Sigmoid colon (tissue), 7 donors: ENCODE results near the gene HOXA5. TPM values are rescaled to one million over a fixed set of nuclear protein-coding genes. Genes with fewer than 3 reads are reported as not detected.

Experiments
- DNase-seq: peaks from one replicate; pipeline ENCODE4 v3.0.0-alpha.2; 2019
- H3K27ac ChIP-seq, 4 donors: fragments of 200-600 bp; sonication (generic); one replicate each; pipeline ENCODE4 v1.5.1; 2016 to 2019; ENCODE audit warnings: mild to moderate bottlenecking in 1 of 4
- H3K27me3 ChIP-seq, 3 donors: fragments of 200-600 bp; sonication (generic); one replicate each; pipeline ENCODE4 v1.5.1; 2019; ENCODE audit warnings: mild to moderate bottlenecking in 1 of 3
- H3K36me3 ChIP-seq, 4 donors: fragments of 200-600 bp; sonication (generic); one replicate each; pipeline ENCODE4 v1.5.1; 2016 to 2019
- H3K4me1 ChIP-seq, 4 donors: fragments of 200-600 bp; sonication (generic); one replicate each; pipeline ENCODE4 v1.5.1; 2017 to 2019
- H3K4me3 ChIP-seq, 4 donors: fragments of 200-600 bp; sonication (generic); one replicate each; pipeline ENCODE4 v1.5.1; 2017 to 2019; ENCODE audit warnings: mild to moderate bottlenecking in 2 of 4, moderate library complexity in 1 of 4
- H3K9me3 ChIP-seq, 4 donors: fragments of 200-600 bp in 3 of 4; sonication (generic) in 3 of 4; one replicate each; pipeline versions ENCODE4 v1.5.1 to v1.6.1; 2013 to 2019
- EP300 ChIP-seq, 4 donors: sonication (generic); formaldehyde crosslinking; IDR thresholded peaks; one replicate each; pipeline ENCODE4 v1.6.1; 2017; ENCODE audit warnings: antibody characterized with exemption in 4 of 4
- POLR2A ChIP-seq, 2 donors: fragments of 450-650 bp; IDR thresholded peaks; one replicate each; pipeline ENCODE4 v1.6.1; 2016; ENCODE audit warnings: antibody characterized with exemption in 2 of 2, mild to moderate bottlenecking in 2 of 2, moderate library complexity in 2 of 2
- POLR2AphosphoS5 ChIP-seq, 4 donors: sonication (generic); formaldehyde crosslinking; IDR thresholded peaks; one replicate each; pipeline ENCODE4 v1.6.1; 2017; ENCODE audit warnings: antibody characterized with exemption in 4 of 4
- WGBS, 2 donors: extraction: QIAGEN DNeasy Blood & Tissue Kit; methylation state at CpG; one replicate each; pipeline ENCODE4 v1.1.7; 2013; 5-methylcytosine and 5-hydroxymethylcytosine counted together
- intact Hi-C: fragments of 100-400 bp; cut with DNase I; formaldehyde crosslinking; loops from one replicate; pipeline ENCODE4 v1.15.1; 2023
- polyA plus RNA-seq, 3 donors: library from polyadenylated mRNA; stranded (reverse); fragments of 200-250 nt; gene quantifications; one replicate each; pipeline ENCODE4 v1.2.3, GENCODE V29; 2013
- total RNA-seq, 4 donors: library from RNA; depleted of rRNA; stranded (reverse); fragments of >200 nt; gene quantifications; one replicate each; pipeline ENCODE4 v1.1.0, GENCODE V29; 2016
- TF ChIP-seq, protein P1 (sequence below), 4 experiments: fragments of 450-650 bp in 3 of 4; fragments of 200-600 bp in 1 of 4; IDR thresholded peaks; one replicate each; pipeline ENCODE4 v1.5.1; 2016 to 2019; ENCODE audit warnings: antibody characterized with exemption in 4 of 4, mild to moderate bottlenecking in 3 of 4, moderate library complexity in 2 of 4
- donor health status: healthy with polysubstance abuse.
- donor health status: Bipolar disorder and iron deficiency.
- donor health status: healthy.

HOXA5 gene
- total and polyA plus RNA-seq, 7 donors, result 3.2 to 14.3 (median 10.2) TPM

DNA sequence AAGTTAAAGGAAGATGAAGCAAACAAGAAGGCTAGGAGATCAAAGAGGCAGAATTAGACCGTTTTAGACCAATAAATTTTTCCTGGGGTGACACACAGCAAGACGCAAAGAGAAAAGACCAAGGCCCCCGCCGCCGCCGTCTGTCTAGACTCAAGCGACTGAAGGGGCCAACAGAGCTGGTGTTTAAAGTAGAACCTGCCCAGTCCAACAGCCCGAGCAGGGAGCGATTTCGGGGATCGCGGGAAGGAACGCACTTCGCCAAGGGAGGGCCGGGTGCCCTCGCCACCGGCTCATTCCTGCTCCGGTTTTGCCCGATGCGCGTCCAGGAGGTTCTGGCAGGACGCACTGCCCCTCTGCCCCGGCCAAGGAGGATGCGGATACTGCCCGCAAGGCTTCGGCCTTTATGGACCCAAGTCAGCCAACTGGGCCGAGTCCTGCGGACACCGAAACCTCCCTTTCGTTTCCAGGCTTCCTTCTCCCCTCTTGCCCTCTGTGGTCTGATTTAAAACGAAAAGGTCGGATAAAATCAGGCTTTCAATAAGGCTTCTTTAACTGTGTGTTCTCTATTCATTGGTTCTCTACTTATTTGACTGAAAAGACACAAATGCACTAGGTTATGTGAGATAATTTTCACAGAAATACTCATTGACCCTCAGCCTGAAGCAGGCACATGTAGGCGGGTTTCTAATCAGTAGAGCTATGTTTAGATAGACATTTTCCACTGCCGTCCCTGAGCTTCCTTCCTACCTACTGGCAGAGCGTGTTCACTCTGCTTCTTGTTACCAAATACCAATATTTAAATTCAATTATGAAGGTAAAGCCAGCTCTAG lies 15.2 kb upstream of the HOXA5 start:
- TF ChIP-seq, protein P1, sequence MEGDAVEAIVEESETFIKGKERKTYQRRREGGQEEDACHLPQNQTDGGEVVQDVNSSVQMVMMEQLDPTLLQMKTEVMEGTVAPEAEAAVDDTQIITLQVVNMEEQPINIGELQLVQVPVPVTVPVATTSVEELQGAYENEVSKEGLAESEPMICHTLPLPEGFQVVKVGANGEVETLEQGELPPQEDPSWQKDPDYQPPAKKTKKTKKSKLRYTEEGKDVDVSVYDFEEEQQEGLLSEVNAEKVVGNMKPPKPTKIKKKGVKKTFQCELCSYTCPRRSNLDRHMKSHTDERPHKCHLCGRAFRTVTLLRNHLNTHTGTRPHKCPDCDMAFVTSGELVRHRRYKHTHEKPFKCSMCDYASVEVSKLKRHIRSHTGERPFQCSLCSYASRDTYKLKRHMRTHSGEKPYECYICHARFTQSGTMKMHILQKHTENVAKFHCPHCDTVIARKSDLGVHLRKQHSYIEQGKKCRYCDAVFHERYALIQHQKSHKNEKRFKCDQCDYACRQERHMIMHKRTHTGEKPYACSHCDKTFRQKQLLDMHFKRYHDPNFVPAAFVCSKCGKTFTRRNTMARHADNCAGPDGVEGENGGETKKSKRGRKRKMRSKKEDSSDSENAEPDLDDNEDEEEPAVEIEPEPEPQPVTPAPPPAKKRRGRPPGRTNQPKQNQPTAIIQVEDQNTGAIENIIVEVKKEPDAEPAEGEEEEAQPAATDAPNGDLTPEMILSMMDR (IDR thresholded peaks at IDR 0.05), result no peak
- TF ChIP-seq POLR2A (IDR thresholded peaks at IDR 0.05), result no peak
- no peak for TF ChIP-seq EP300 (IDR thresholded peaks at IDR 0.05)
- TF ChIP-seq POLR2AphosphoS5 (IDR thresholded peaks at IDR 0.05), result no peak
- Histone ChIP-seq H3K27me3 (no peaks in the 10 kb centered on the region), H3K27ac (no peak overlapping the region), H3K36me3 (no peaks in the 10 kb centered on the region), H3K4me3 (no peak overlapping the region), H3K4me1 (peaks cover 0 to 58% (median 49%) of the 10 kb centered on the region in 4 donors), H3K9me3 (no peaks in the 10 kb centered on the region)
- intact Hi-C loops, result loop anchor here (5.0 kb wide), 2 partner anchors 301 to 1206 kb away; no protein-coding TSS in a partner anchor
- WGBS, 2 donors, result 11 to 35% methylated on average over 35 of the region's 35 CpGs
- peak; percentile 64 for DNase-seq

DNA sequence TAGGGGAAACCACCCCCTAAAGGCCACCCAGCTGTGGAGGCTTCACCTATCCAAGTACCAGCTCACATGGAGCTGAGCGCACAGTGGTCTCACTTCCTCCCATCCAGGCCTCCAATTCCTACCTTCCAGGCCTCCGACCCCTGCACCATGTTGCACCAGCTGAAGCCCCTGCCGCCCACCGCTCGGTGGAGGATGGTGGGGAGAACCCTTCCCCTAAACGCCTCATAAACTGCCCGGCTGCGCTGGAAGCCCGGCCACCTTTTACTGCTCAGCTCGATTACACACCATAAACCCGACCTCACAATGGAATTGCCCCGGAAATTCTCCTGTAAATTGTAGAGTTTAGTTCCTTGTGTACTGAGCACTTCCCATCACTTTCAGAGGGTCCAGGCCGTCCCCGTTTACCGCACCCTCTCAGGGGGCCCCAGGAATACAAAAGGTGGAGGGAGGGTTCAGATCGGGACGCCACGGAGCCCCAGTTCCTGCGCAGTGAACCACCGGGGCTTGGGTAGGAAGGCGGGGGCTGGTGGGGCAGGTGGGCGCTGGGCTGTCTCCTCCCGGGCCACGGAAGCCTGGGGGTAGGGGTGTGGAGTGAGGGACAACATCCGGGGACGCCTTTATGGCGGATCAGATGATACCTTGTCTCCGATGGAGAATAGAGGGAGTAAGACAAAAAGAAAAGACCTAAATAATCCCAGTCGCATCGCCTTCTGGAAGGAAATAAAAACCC lies 14.4 kb upstream of the HOXA5 start:
- DNase-seq, result peak; percentile 60
- 11 to 29% methylated on average over 30 of the region's 30 CpGs for WGBS, 2 donors
- Histone ChIP-seq H3K4me1 (peaks cover 0 to 57% (median 50%) of the 10 kb centered on the region in 4 donors), H3K36me3 (no peaks in the 10 kb centered on the region), H3K4me3 (no peak overlapping the region), H3K27me3 (no peaks in the 10 kb centered on the region), H3K27ac (peak overlapping the region in 2 of 4 donors; percentile 83 to 91), H3K9me3 (no peaks in the 10 kb centered on the region)
- intact Hi-C loops, result loop anchor here (5.0 kb wide), 2 partner anchors 301 to 1206 kb away; no protein-coding TSS in a partner anchor
- no peak for TF ChIP-seq POLR2AphosphoS5 (IDR thresholded peaks at IDR 0.05)
- TF ChIP-seq, protein P1 (IDR thresholded peaks at IDR 0.05), result no peak
- no peak for TF ChIP-seq POLR2A (IDR thresholded peaks at IDR 0.05)
- no peak for TF ChIP-seq EP300 (IDR thresholded peaks at IDR 0.05)

DNA sequence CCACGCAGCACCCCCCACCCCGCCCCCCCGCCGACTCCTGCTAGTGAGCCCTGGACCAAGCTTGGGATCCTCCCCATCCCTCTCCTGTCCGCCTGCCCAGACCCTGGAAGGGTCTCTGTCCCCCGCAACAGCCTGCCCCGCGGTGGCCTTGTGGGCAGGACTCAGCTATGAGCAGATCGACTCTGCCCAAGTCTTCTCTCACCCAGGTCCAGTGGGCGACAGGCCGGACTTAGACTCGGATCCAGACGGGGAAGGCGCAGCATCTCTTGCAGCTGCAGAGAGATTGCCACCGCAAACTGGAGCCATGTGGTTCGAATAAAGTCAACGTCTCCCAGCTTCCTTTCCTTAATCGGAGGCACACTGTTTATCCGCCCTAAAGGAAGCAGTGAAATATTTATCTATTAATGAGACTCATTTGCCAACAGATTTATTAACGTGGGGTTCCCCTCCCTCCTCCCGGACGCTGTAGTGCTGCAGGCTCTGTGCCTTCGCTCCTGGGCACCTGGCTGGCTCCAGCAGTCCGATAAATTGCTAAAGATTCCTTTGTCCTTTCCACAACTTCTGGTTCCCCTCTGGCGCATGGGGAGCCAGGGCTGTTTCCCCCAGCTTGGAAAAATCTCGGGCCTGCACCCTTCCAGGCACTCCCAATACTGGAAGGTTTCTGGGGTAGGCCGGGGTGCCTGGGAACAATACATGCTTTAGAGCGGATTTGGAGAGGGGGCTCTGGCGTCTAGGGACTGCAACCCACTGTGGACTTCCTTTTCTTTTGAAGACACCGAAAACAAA lies 13.6 kb upstream of the HOXA5 start:
- intact Hi-C loops, result loop anchor here (5.0 kb wide), 2 partner anchors 300 to 1205 kb away; no protein-coding TSS in a partner anchor
- WGBS, 2 donors, result 5 to 12% methylated on average over 30 of the region's 30 CpGs
- H3K4me1 ChIP-seq, result peaks cover 0 to 56% (median 49%) of the 10 kb centered on the region in 4 donors

DNA sequence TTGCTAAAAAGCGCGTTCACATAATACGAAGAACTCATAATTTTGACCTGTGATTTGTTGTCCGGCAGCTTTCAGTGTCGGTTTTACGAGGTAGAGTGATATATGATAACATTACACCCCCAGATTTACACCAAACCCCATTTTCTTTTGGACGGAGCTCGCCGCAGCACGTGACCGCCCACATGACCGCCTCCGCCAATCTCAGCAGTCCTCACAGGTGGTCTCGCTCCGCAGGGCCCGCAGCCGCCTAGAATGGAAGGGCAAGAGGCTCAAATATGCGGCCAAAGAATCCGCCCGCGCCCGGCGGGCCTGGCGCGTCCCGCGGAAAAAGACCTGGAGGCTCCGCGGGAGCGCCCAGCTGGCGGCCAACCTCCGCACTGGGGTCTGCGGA lies 13.0 kb upstream of the HOXA5 start, which contains the start of gene HOXA7:
TSS of gene HOXA7 (minus strand) at position 168 of the 391 bp plus-strand sequence. CDS start at position 38, 130 bp downstream.
- Histone ChIP-seq H3K27me3 (no peaks in the 10 kb centered on the region), H3K36me3 (no peaks in the 10 kb centered on the region), H3K27ac (peak within 1 kb of the TSS in 3 of 4 donors; percentile 83 to 96 (median 91)), H3K4me1 (peaks cover 0 to 53% (median 43%) of the 10 kb centered on the region in 4 donors), H3K4me3 (peak within 1 kb of the TSS; percentile 51 to 76 (median 64)), H3K9me3 (no peaks in the 10 kb centered on the region)
- DNase-seq, result peak; percentile 96
- TF ChIP-seq POLR2AphosphoS5 (IDR thresholded peaks at IDR 0.05) (peak; percentile 60 to 79 (median 74)), POLR2A (IDR thresholded peaks at IDR 0.05) (peak; percentile 8 to 39), EP300 (IDR thresholded peaks at IDR 0.05) (no peak)
- TF ChIP-seq, protein P1 (IDR thresholded peaks at IDR 0.05), result no peak
- WGBS, 2 donors, result 1% methylated on average over 33 of the region's 33 CpGs
- intact Hi-C loops, result loop anchor here (5.0 kb wide), 2 partner anchors 299 to 1204 kb away; no protein-coding TSS in a partner anchor

More for the DNA sequence above, 13.6 kb upstream of the HOXA5 start:
- no peaks in the 10 kb centered on the region for H3K27me3 ChIP-seq
- TF ChIP-seq, protein P1 (IDR thresholded peaks at IDR 0.05), result no peak
- TF ChIP-seq POLR2AphosphoS5 (IDR thresholded peaks at IDR 0.05) (no peak), EP300 (IDR thresholded peaks at IDR 0.05) (no peak), POLR2A (IDR thresholded peaks at IDR 0.05) (no peak)
- DNase-seq, result peak; percentile 74
- peak overlapping the region in 3 of 4 donors; percentile 83 to 96 (median 91) for H3K27ac ChIP-seq
- no peaks in the 10 kb centered on the region for H3K9me3 ChIP-seq
- peak overlapping the region; percentile 51 to 76 (median 64) for H3K4me3 ChIP-seq
- H3K36me3 ChIP-seq, result no peaks in the 10 kb centered on the region
